ENCODE results near the gene PRDM16.

DNA sequence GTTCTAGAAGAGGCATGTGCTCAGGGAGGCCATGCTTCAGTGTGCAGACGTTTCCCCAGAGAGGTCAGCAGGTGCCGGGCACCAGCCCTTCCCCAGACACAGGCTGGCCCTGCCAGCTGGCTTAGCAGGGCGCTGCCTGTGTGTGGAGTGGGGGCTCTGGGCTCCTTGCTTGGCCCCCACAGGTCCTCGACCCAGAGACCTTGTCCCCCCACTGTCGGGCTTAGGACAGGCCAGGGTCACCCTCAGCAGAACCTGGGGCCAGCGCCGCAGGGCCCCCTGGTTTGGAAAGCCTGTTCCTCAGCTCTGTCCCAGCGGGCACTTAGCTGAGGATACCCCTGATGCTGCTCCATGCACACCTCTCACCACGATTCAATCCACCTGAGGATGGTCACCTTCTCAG, 213.2 kb downstream of the PRDM16 start:
- TF ChIP-seq CTCF (IDR thresholded peaks at IDR 0.05) (no peak), EP300 (IDR thresholded peaks at IDR 0.05) (no peak)
